ENCODE results near the gene ARMC2. TPM values are rescaled to one million over a fixed set of nuclear protein-coding genes. Genes with fewer than 3 reads are reported as not detected.
"Not testable (repeated sequence)": the region's sequence is repeated elsewhere in the genome, so short reads cannot be mapped to it uniquely, and the experiment has no call there.

The ARMC2 gene
- total RNA-seq, 3 donors from 2014 or later (not counting 1 experiment from before 2014, with no cell fraction given): 9.4 to 13.8 (median 9.7) TPM

- DNase-seq (no peak), ATAC-seq (no peak)
- WGBS (ENCODE audit: insufficient coverage): 97% methylated on average over 5 of the region's 5 CpGs
- H3K4me1 Mint-ChIP-seq: peaks cover 13 to 15% of the 10 kb centered on the region in 2 donors
- no peaks in the 10 kb centered on the region for H3K27me3 Mint-ChIP-seq (ENCODE audit: low read depth in 2 of 2)
- no peaks in the 10 kb centered on the region for H3K27me3 ChIP-seq (ENCODE audit: control insufficient read depth, insufficient read depth, low read length)
- no peak overlapping the region for H3K27ac ChIP-seq (ENCODE audit: low read length)
- no peak overlapping the region for H3K4me3 ChIP-seq (ENCODE audit: low read length)
- no peak overlapping the region for H3K4me3 Mint-ChIP-seq
- no peaks in the 10 kb centered on the region for H3K36me3 Mint-ChIP-seq
- no peak for TF ChIP-seq CTCF (IDR thresholded peaks at IDR 0.05)
- peaks cover 15% of the 10 kb centered on the region for H3K4me1 ChIP-seq (ENCODE audit: control insufficient read depth, insufficient read depth, low read length)
- H3K9me3 Mint-ChIP-seq: peaks cover 0 to 3% of the 10 kb centered on the region in 2 donors
- intact Hi-C loops (cut with micrococcal nuclease): no loop called here
- H3K36me3 ChIP-seq (ENCODE audit: control insufficient read depth, insufficient read depth, low read length): no peaks in the 10 kb centered on the region
- H3K27ac Mint-ChIP-seq: no peak overlapping the region
- H3K9me3 ChIP-seq (ENCODE audit: control insufficient read depth, insufficient read depth, low read length): no peaks in the 10 kb centered on the region
Observed at GRCh38 chr6:108927927-108928326, 79.7 kb downstream of the ARMC2 start.

GRCh38 chr6:108928650-108929049 lies 80.4 kb downstream of the ARMC2 start:
- Mint-ChIP-seq H3K9me3 (peaks cover 0 to 3% of the 10 kb centered on the region in 2 donors), H3K27ac (no peak overlapping the region), H3K36me3 (no peaks in the 10 kb centered on the region), H3K4me3 (no peak overlapping the region), H3K4me1 (peaks cover 11 to 12% of the 10 kb centered on the region in 2 donors), H3K27me3 (ENCODE audit: low read depth in 2 of 2) (no peaks in the 10 kb centered on the region)
- intact Hi-C loops (cut with micrococcal nuclease): no loop called here
- no peak for ATAC-seq
- TF ChIP-seq CTCF (IDR thresholded peaks at IDR 0.05): no peak
- no peaks in the 10 kb centered on the region for H3K36me3 ChIP-seq (ENCODE audit: control insufficient read depth, insufficient read depth, low read length)
- 98% methylated on average over 4 of the region's 4 CpGs for WGBS (ENCODE audit: insufficient coverage)
- peaks cover 13% of the 10 kb centered on the region for H3K4me1 ChIP-seq (ENCODE audit: control insufficient read depth, insufficient read depth, low read length)
- no peak overlapping the region for H3K4me3 ChIP-seq (ENCODE audit: low read length)
- DNase-seq: no peak
- no peaks in the 10 kb centered on the region for H3K9me3 ChIP-seq (ENCODE audit: control insufficient read depth, insufficient read depth, low read length)
- no peaks in the 10 kb centered on the region for H3K27me3 ChIP-seq (ENCODE audit: control insufficient read depth, insufficient read depth, low read length)
- H3K27ac ChIP-seq (ENCODE audit: low read length): no peak overlapping the region

- DNase-seq; intact Hi-C loops (cut with micrococcal nuclease); H3K4me3 ChIP-seq (ENCODE audit: low read length); H3K27ac ChIP-seq (ENCODE audit: low read length); H3K9me3 ChIP-seq (ENCODE audit: control insufficient read depth, insufficient read depth, low read length); H3K9me3 Mint-ChIP-seq; H3K27me3 Mint-ChIP-seq (ENCODE audit: low read depth in 2 of 2); H3K36me3 Mint-ChIP-seq; H3K4me1 ChIP-seq (ENCODE audit: control insufficient read depth, insufficient read depth, low read length); H3K4me1 Mint-ChIP-seq; H3K4me3 Mint-ChIP-seq; H3K27ac Mint-ChIP-seq; ATAC-seq; H3K27me3 ChIP-seq (ENCODE audit: control insufficient read depth, insufficient read depth, low read length); H3K36me3 ChIP-seq (ENCODE audit: control insufficient read depth, insufficient read depth, low read length): not testable (repeated sequence)
- WGBS (ENCODE audit: insufficient coverage): no CpG with 5 or more reads among the region's 3 CpGs
Observed at GRCh38 chr6:108931090-108931489, 82.9 kb downstream of the ARMC2 start.

- Mint-ChIP-seq H3K36me3 (no peaks in the 10 kb centered on the region), H3K9me3 (no peaks in the 10 kb centered on the region), H3K27ac (no peak overlapping the region), H3K27me3 (ENCODE audit: low read depth in 2 of 2) (no peaks in the 10 kb centered on the region), H3K4me1 (peaks cover 3 to 8% of the 10 kb centered on the region in 2 donors), H3K4me3 (no peak overlapping the region)
- no peaks in the 10 kb centered on the region for H3K27me3 ChIP-seq (ENCODE audit: control insufficient read depth, insufficient read depth, low read length)
- H3K4me1 ChIP-seq (ENCODE audit: control insufficient read depth, insufficient read depth, low read length): peaks cover 4% of the 10 kb centered on the region
- no peak for TF ChIP-seq CTCF (IDR thresholded peaks at IDR 0.05)
- no peaks in the 10 kb centered on the region for H3K36me3 ChIP-seq (ENCODE audit: control insufficient read depth, insufficient read depth, low read length)
- no peak overlapping the region for H3K4me3 ChIP-seq (ENCODE audit: low read length)
- intact Hi-C loops (cut with micrococcal nuclease): no loop called here
- WGBS (ENCODE audit: insufficient coverage): 88% methylated on average over 1 of the region's 1 CpG
- H3K27ac ChIP-seq (ENCODE audit: low read length): no peak overlapping the region
- ATAC-seq (no peak), DNase-seq (no peak)
- no peaks in the 10 kb centered on the region for H3K9me3 ChIP-seq (ENCODE audit: control insufficient read depth, insufficient read depth, low read length)
Observed at GRCh38 chr6:108937170-108937569, 88.9 kb downstream of the ARMC2 start.

Measured in natural killer cell (primary cell).